NCI-H2081 (cell line): ENCODE results near the gene DAAM2.

Experiments used
- DNase-seq, 2 experiments: peaks; one replicate each; lab custom pipeline; 2025; lab: John Stamatoyannopoulos, UW

The DAAM2 gene

DNA sequence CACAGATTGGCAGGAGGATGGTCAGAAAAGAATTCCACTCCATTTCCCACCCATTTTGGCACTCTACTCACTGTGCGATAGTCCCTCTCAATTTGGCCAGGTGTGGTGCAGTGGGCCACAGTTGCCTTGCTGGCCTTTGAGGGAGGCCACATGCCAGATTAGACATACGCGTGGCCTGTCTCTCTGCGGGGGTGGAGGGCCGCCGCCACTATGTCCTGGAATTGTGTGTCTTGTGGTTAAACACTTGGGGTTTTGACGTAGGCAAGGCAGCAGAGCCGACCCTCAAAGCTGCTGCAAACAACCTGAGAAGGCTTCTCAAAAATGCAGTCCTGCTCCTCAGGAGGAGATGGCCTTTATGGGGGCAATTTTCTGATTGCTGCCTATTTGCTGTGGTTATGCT, 4.9 kb upstream of the DAAM2 start:
- DNase-seq, result no peak

DNA sequence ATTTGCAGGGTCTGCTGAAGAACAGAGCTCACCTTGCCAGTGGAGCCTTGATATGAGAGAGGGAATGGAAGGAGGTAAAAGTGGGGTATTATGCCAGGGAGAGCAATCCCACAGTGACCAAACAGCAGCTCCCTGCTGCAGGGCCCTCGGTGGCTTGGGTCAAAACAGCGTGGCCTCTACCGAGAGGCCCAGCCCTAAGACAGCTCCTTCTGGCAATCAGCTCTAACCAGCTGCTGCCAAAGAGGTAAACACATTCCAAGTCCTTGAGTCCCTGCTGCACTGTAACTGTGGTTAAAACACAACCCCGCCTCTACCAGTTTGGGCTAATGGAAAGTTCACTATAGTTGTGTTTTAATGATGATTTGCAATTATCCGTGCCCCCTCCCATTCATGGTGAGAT, 1.4 kb upstream of the DAAM2 start:
- DNase-seq, result no peak

GRCh38 chr6:39791311-39791710, 865 bp upstream of the DAAM2 start:
- DNase-seq, result peak in 1 of 2 experiments; percentile 9

DNA sequence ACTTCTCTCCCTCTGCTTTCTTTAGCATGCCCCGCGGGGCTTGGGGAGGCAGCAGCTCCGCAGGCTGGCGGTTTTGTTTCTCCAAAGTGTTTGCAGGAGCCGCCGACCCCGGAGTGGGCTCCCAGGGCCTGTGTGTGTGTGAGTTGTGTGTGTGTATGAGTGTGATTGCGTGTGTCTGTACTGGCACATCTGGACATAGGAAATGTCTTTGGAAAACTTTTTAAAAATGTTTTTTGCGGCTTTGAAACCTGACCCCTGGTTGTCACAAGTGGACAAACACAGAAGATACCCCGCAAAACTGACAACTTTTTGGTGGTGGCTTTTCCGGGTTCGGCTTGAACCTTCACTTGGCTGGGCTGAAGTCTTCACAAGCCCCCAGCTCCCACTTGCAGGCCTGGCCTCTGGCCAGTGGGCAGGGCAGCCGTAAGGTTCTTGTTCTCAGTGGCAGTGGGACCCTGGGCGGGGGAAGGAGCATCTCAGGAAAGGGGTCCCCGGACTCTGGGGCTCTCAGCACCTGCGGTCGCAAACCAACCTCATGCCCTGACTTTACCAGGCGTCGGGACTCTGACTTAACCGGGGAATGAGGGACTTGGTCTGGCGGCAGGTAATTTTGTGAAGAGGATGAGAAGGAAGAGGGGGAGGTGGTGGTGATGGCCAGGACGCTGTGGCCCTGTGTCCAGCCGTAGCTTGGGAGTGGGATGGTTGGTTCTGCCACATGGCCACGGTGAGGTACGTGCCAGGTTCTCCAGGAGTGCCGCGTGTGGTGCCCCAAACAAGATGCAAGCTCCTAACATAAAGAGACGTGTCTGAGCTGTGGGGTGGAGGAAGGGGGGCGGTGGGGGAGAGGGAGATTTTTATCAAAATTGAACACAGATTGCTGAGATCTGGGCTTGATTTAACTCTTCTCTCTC, 619 bp downstream of the DAAM2 start:
- DNase-seq, result no peak

GRCh38 chr6:39793516-39793915, 1.3 kb downstream of the DAAM2 start:
- no peak for DNase-seq

DNA sequence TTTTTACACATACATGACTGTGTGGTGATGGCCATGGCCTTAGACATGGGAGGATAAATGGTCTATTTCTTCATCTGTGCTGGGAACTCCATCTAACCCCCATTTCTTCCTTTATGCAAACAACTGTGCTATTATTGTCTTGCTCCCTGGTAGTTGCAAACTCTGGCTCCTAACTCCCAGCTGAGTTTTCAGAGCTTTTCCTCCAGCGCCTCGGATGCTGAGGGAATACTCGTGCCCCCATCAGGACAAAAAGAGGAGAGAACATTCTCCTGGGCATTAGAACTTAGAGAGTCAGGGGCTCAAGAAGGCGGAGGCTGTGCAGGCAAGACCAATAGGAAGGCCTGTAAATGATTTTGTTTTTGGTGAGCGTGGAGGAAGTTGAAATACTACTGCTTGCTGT, 2.1 kb downstream of the DAAM2 start:
- no peak for DNase-seq

- no peak for DNase-seq
Observed at GRCh38 chr6:39797751-39798150, 5.6 kb downstream of the DAAM2 start.

GRCh38 chr6:39800034-39801032, 8.2 kb downstream of the DAAM2 start:
- DNase-seq, result no peak

- peak in 1 of 2 experiments; percentile 10 for DNase-seq
Observed at GRCh38 chr6:39801456-39802251, 9.5 kb downstream of the DAAM2 start.

DNA sequence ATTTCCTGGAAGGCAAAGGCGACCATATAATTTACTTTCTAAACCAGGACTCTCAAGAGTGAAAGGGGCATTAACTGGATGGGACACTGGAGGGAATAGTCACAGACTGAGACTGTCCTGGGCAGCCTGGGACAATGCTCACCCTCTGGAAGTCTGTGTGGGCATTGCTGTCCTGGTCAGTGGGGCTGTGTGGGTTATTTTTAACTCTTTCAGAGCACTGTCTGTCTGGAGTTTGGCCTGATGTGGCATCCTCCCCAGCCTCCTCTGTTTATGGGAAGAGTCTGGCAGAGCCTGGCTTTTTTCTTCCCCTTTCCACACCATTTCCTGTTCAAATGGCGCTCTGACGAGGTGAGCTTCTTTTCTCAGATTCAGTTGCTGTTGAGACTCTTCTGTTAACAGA, 11.7 kb downstream of the DAAM2 start:
- no peak for DNase-seq

- no peak for DNase-seq
Observed at GRCh38 chr6:39804466-39805065, 12.4 kb downstream of the DAAM2 start.

GRCh38 chr6:39806278-39806677, 14.1 kb downstream of the DAAM2 start:
- DNase-seq, result no peak

GRCh38 chr6:39808346-39808745, 16.2 kb downstream of the DAAM2 start:
- no peak for DNase-seq

DNA sequence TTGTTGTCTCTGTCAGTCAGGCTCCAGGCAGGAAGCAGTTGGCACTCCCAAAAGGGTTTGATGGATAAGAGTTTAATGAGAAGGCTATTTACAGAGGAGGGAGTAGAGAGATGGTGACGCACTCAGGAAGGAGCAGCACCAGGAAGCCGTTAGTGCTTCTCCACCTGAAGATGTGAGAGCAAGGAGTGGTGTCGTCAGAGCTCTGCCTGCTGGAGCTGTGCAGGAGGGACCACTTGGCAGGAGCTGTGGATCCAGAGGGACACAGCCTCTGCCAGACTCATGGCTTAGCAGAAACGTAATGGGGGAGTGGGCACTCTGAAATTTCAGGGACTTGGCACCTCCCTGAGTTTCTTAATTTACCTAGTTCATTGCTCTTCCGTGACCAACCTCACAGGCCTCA, 16.8 kb downstream of the DAAM2 start:
- no peak for DNase-seq

GRCh38 chr6:39811835-39812345, 19.7 kb downstream of the DAAM2 start:
- no peak for DNase-seq

- DNase-seq, result no peak
Observed at GRCh38 chr6:39812496-39812852, 20.3 kb downstream of the DAAM2 start.

GRCh38 chr6:39812853-39813533, 20.8 kb downstream of the DAAM2 start:
- no peak for DNase-seq

- no peak for DNase-seq
Observed at GRCh38 chr6:39814236-39814635, 22.1 kb downstream of the DAAM2 start.

DNA sequence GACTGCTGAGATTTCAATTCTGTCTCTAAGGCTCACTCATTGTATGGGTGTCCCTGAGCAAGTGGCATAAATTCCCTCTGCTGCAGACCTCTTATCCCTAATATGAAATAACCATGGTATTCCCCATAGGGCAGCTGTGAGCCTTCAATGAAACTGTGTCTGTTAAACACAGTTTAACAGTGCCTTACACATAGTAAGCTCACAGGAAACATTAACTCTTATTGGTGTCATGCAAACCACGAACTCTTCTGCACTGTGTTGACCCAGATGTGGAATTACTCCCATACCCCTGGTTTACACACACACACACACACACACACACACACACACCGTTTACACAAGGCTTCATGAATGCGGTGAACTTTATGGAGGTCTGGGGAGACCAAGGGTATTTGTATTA, 23.2 kb downstream of the DAAM2 start:
- DNase-seq, result no peak

DNA sequence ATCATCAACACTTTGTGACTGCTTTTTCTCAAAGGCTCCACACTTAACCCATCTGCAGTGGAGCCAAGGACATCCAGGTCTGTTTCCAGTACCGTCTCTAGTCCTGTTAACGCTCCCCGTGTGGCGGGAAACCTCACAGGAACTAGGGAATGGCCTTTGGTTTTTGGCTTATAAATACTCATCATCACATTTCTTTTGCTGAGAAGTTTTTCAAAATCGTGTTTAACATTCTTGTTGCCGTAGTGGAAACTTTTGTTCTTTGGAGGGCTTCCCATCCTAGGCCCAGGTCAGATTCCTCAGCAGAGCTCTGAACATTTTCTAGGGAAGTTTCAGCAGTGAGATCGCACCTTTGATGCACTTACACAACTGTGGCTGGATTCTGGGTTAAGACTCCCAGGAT, 24.6 kb downstream of the DAAM2 start:
- DNase-seq, result no peak

DNA sequence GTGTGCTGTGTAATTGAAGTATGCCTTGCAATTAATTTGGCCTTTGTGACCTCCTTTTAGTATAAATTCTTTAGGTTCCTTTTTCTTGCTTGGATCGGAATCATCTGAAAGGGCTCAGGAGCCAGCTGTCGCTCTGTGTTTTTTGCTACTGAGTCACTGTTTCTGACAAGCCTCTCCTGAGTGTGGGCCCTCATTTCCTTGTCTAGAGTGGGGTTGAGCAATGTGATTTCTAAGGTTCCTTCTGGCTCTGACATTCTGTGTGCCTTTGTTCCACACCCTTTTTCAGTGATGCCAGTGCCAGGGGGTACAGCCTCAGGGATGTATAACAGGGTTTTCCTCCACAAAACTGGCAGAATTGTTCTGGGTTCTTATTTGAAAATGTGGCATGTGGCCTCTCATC, 26.5 kb downstream of the DAAM2 start:
- DNase-seq, result no peak
